GM21367 (cell line): ENCODE measurements around the gene DGKB.

Source experiments
- ATAC-seq: cut with Tn5 transposase; IDR thresholded peaks from one replicate; pipeline ENCODE4 v1.9.1; 2021; ENCODE audit not compliant: unreplicated experiment

The DGKB gene

DNA sequence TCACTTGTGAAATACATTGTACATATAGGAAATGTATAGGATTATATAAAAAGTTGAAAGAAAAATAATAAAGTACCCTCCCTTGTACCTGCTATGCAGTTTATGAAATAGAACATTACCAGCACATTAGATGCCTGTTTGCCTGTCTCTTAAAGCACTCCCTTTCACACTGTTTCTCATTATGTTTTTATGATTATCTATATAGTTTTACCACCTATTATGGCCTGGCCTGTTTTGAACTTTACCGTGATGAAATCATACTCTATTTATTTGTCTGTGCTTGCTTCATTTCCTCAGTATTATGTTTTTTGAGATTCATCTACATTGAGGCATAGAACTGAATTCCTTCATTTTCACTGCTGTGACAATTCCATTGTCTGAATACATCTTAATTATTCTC lies 41.1 kb downstream of the DGKB start:
- ATAC-seq, result no peak

DNA sequence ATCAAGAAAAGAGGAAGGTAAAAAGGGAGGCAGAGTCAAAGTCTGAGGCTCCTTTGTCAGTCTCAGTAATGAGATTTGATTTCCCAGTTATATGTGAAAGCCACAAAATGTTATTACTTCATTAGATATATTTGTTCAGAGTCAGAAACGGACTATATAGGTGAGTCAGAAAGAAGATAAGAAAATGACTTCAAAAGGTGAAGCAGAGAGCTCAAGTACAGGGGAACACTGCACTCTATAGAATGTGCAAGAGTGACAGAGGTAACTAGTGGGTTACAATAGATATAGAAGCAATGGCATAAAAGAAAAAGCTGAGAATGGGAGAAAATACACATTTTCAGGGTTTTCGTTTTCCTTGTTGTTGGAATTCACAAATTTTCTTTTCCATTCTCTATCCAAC lies 43.3 kb downstream of the DGKB start:
- no peak for ATAC-seq

DNA sequence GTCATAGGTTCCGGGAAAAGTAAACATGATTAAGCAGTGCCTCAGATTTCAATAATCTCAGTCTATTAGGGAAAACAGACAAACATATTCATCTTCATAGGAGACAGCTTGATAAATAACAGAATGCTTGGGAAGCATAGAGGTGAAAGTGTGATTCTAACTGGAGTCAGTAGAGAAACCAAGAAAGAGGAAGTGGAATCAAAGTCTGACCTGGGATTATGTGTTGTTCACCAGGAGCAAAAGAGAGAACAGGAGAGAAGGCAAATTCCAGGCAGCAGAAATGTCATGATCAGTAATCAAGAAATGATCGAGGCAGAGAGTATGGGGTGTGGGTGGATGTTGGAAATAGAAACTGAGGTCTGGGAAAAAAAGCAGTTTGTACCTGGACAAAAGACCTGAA lies 43.7 kb downstream of the DGKB start:
- no peak for ATAC-seq

- no peak for ATAC-seq
These were observed 44.1 kb downstream of the DGKB start for GRCh38 chr7:14858410-14858809.

- ATAC-seq, result no peak
These were observed 47.3 kb downstream of the DGKB start for GRCh38 chr7:14855033-14855794.

DNA sequence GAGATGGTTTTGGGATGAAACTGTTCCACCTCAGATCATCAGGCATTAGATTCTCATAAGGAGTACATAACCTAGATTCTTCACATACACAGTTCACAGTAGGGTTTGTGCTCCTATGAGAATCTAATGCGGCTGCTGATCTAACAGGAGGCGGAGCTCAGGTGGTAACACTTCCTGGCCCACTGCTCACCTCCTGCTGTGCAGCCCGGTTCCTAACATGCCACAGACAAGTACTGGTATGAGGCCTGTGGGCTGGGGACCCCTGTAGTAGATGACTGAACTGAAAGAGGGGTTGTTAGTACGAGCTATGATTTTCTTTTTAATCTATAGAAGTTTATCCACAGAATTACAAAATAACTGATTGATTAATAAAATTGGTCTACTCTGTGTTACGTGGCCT lies 48.1 kb downstream of the DGKB start:
- ATAC-seq, result no peak

DNA sequence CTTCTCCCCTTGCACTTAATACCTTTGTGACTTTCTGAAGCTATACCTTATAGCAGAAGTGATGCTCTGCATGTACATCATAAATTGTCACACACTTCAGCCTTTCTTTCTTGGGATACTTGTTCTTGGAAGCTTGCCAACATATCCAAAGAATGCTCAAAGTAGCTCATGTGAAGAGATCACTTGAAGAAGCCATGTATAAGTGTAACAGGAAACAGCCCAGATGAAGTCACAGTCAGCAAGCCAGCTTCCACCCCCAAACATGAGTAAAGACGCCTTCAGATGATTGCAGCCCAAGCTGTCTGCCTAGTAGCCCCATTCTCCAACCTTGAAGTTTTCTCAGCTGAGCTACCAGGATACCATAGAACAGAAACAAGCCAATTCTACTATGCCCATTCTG lies 50.9 kb downstream of the DGKB start:
- no peak for ATAC-seq

GRCh38 chr7:14850039-14850438 lies 52.5 kb downstream of the DGKB start:
- no peak for ATAC-seq

DNA sequence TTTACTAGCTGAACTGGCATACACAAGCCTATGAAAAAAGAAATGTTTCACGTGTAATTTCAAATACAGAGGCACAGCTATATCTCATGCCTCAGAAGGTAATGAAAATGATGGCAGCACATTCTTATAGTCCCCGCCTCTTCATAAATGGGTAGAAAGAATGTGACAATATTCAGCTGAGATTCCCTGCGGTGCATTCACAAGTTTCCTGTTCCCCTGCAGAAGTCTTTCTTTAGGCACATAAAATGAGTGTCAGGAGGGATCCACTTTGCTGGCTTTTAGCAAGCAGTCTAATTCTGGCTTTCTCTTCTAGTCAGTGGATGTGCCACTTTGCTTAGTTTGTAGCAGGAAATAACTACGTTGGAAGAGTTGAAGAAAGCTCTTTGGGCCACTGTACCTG lies 56.1 kb downstream of the DGKB start:
- ATAC-seq, result no peak

- ATAC-seq, result no peak
These were observed 58.8 kb downstream of the DGKB start for GRCh38 chr7:14843755-14844154.

DNA sequence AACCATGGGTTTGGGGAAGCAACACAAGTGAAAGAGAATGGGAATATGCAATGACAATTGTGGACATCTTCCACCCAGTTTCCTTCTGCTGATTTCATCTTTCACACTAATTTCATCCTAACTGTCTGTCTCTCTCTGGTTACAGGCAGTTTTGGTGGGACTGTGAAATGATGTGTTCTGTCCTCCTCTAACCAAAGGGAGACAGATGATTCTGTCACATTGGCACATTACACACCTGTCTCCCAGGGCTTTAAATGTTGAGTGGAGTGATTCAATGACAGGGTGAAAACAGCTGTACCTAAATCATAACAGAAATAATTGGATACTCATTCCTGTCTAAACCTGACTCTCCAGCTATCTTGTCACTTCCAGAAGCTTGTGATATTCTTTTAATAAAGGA lies 60.0 kb downstream of the DGKB start:
- ATAC-seq, result no peak

DNA sequence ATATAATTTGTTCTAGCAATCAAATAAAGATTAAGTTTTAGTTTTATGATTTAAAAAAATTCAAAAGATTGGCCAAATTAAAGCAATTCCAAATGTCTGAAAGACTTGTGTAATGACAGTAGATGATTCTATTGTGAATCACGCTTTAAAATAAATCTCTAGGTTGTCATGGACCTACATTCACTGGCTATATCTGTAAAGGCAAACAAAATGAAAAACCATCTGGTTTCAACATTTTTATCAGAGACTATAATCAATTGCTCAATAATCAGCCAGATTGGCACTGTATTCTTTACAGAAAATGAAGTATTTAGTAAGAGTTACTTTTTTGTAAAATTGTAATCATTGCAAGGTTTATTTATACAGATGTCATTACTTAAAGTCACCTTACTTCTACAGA lies 60.7 kb downstream of the DGKB start:
- no peak for ATAC-seq

GRCh38 chr7:14841086-14841485 lies 61.5 kb downstream of the DGKB start:
- no peak for ATAC-seq

DNA sequence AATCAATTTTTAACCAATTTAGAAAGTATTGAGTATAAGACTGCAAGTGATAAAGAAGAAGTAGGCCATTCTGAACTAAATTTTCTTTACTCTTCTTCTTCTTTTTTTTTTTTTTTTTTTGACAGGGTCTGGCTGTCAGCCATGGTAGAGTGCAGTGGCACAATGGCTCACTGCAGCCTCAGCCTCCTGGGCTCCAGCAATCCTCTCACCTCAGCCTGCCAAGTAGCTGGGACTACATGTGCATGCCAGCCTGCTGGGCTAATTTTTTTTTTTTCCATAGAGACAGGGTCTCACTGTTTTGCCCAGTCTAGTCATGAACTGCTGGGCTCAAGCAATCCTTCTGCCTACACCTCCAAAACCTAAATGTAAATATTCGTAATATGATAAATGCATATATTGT lies 63.2 kb downstream of the DGKB start:
- no peak for ATAC-seq

GRCh38 chr7:14837216-14837615 lies 65.3 kb downstream of the DGKB start:
- no peak for ATAC-seq

DNA sequence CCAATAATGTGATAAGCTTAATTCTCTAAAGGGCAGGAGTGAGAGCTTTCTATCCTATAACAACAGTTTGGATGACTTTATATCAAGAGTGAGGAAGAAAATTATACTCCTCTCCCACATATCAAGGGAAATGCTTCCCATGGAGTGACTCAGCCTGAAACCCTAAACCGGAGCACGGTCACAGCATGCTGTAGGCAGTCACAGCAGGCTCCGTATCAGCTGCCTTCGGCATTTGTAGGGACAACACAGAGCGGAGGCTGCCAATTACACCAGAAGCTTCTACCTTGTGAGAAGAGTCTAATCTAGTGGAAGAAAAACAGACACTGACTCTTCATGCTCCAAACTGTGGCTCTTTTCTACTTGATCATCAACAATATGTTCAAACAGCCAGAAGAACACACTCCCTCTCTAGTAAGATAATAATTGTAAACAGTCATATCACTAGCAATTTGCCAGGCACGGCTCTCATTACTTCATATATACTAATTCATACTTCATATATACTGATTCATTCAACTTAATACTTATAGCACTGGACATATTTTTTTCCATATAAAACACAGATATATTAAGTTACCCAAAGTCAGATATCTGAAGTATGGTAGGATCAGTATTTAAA lies 65.9 kb downstream of the DGKB start:
- ATAC-seq, result no peak

- ATAC-seq, result no peak
These were observed 66.5 kb downstream of the DGKB start for GRCh38 chr7:14836006-14836405.

- no peak for ATAC-seq
These were observed 67.2 kb downstream of the DGKB start for GRCh38 chr7:14835384-14835783.

DNA sequence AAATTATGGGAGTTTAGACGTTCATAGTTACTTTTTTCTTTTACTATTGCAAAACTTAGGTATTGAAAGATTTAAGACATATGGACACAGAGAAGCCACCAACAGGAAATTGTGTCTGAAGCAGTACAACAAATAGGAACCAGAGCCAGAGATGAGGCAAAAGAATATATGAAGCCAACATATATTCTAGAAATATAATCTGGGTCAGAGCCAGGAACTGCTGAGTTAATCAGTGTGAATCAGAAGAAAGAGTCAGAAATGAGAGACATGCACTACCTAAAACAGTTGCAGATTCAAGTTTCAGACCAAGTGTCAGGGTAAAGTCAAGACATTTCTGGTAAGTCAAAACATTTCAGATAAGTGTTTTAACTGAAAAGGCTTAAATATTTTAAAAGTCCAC lies 67.7 kb downstream of the DGKB start:
- ATAC-seq, result no peak

DNA sequence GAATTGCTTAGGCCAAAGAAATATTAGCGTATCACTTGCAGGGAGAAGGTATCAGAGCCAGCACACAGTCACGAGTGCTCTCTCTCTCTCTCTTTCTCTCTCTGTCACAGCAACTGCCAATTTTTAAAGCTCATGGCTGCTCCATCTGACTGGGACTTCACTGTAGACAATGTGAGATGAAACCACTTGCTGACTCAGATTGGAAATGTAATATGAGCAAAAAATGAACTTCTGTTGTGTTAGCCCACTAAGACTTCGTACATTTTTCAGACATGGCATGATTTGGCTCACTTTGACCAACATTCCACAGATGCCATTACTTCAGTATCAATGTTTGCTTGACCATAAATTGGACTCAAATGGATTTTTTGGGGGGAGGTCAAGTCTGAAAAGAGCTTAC lies 68.1 kb downstream of the DGKB start:
- no peak for ATAC-seq

DNA sequence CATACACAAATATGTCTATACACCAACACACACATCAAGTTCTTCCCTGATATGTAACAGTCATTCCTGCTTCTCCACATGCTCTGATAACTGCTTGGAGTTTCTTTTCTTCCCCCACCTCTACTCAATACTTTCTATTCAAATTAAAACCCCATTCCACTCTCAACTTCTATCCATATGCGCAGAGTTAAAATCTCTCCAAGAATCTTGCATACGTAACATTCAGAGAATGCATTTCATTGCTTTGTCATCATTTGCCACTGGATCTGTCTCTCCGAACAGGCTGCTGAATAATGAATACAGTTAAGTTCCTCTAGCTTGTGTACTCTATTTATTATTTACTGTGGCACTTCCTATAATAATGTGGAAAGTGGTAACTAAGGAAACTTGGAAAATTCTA lies 68.8 kb downstream of the DGKB start:
- ATAC-seq, result no peak

- no peak for ATAC-seq
These were observed 74.5 kb downstream of the DGKB start for GRCh38 chr7:14828053-14828452.

DNA sequence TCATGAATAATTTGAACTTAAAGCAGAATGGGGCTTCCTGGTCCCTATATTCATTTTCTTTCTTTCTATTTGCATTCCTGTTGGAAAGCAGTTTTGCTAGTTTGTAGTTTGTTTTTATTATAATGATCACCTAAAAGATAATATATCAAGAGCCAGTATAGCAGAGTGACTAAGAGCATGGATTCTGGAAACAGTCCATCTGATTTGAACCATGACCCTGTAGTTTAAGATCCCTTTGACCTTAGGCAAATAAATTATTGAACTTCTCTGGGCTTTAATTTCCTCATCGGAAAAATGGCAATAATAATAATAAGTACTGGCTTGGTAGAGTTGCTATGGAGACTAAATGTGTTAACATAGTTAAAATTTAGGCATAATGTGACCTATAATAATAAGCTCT lies 76.1 kb downstream of the DGKB start:
- ATAC-seq, result no peak
